ENCODE measurements around the gene CACNA2D2.

DNA sequence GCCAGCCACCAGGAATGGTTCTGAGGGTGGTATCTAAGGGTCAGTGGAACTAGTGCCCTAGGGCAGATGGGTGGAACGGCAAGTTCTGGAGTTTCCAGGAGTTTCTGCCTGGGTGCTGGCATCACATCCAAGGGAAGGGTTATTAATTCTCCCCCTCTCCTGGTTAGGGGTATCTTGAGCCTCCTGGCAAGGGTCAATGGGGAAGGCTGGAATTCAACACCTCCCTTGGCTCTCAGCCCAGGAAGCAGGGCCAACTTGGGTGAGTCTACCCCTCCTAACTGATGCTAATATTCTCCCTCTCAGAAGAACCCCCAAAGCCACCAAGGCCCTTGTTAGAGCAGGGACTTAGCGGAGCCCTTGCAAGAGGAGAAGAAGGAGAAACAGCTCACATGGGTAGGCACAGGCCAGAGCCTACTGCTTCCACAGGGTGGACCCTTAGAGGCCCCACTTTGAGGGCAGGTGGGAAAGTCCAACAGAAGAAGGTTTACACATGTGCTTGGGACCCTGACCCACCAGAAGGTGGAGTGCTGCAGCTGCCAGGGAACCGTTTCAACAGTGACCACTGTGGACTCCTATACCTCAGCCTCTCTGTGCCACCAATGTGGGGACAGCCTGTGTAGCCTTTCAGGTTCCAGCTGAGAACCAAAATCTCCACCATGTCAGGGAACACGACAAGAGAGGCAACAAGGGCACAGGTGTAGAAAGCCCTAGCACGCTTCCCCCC, 147.4 kb downstream of the CACNA2D2 start:
- TF ChIP-seq EZH2 (IDR thresholded peaks at IDR 0.05; ENCODE audit: borderline replicate concordance, low read length): no peak
- TF ChIP-seq, protein P1, sequence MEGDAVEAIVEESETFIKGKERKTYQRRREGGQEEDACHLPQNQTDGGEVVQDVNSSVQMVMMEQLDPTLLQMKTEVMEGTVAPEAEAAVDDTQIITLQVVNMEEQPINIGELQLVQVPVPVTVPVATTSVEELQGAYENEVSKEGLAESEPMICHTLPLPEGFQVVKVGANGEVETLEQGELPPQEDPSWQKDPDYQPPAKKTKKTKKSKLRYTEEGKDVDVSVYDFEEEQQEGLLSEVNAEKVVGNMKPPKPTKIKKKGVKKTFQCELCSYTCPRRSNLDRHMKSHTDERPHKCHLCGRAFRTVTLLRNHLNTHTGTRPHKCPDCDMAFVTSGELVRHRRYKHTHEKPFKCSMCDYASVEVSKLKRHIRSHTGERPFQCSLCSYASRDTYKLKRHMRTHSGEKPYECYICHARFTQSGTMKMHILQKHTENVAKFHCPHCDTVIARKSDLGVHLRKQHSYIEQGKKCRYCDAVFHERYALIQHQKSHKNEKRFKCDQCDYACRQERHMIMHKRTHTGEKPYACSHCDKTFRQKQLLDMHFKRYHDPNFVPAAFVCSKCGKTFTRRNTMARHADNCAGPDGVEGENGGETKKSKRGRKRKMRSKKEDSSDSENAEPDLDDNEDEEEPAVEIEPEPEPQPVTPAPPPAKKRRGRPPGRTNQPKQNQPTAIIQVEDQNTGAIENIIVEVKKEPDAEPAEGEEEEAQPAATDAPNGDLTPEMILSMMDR (conservative IDR thresholded peaks at IDR 0.05 in 1 of 2, IDR thresholded peaks at IDR 0.05 in 1 of 2; ENCODE audit: extremely low read depth in 1 of 2, insufficient read depth in 1 of 2, low read depth in 1 of 2, low read length in 2 of 2): peak in 1 of 2 donors; percentile 0

Data from mammary epithelial cell (primary cell).